A673 (cell line): Measurements from ENCODE around the gene HLA-DRA.

Experiments
- EZH2 ChIP-seq: fragments of 200-600 bp; sonication (generic); IDR thresholded peaks from 2 replicates; pipeline ENCODE4 v1.6.1; 2017; ENCODE audit warnings: borderline replicate concordance, low read depth, mild to moderate bottlenecking, mixed read lengths, antibody characterized with exemption, low read length; ENCODE audit not compliant: poor library complexity, severe bottlenecking
- TF ChIP-seq, protein P1 (sequence below): fragments of 300-800, 200-600 bp; sonication (generic); conservative IDR thresholded peaks from 2 replicates; pipeline ENCODE4 v1.5.1; 2017; ENCODE audit warnings: low read depth, mild to moderate bottlenecking, antibody characterized with exemption, low read length, moderate library complexity, mixed read lengths

DNA sequence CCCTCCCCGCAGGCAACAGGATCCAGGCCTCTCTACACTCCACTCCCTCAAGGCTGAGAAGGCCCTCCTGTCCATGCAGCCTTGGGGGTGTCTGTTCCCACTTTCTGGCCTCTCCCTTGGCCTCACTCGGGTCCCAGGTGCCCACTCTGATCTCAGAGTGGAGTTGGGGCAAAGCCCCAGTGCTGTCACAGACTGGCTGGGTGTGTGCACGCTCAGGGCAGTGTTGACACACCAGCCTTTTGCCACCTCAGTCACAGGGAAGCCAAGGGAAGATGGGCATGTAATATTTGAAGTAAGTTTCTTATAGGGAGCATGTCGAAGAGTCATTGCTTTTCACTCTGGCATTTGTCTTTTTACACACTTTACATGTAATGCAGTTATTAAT is 44.9 kb downstream of the HLA-DRA start:
- TF ChIP-seq, protein P1, sequence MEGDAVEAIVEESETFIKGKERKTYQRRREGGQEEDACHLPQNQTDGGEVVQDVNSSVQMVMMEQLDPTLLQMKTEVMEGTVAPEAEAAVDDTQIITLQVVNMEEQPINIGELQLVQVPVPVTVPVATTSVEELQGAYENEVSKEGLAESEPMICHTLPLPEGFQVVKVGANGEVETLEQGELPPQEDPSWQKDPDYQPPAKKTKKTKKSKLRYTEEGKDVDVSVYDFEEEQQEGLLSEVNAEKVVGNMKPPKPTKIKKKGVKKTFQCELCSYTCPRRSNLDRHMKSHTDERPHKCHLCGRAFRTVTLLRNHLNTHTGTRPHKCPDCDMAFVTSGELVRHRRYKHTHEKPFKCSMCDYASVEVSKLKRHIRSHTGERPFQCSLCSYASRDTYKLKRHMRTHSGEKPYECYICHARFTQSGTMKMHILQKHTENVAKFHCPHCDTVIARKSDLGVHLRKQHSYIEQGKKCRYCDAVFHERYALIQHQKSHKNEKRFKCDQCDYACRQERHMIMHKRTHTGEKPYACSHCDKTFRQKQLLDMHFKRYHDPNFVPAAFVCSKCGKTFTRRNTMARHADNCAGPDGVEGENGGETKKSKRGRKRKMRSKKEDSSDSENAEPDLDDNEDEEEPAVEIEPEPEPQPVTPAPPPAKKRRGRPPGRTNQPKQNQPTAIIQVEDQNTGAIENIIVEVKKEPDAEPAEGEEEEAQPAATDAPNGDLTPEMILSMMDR, result no peak
- TF ChIP-seq EZH2, result no peak
